MM.1S (cell line): ENCODE data around the gene AUTS2.

Experiments used
- DNase-seq: peaks from one replicate; pipeline ENCODE4 v3.0.0-alpha.2; 2015
- H2AFZ ChIP-seq: fragments of 300-600 bp; sonication (generic); 2 replicates; pipeline ENCODE4 v1.6.0; 2016; ENCODE audit warnings: antibody characterized with exemption, low read length
- H3F3A ChIP-seq: fragments of 300-600 bp; sonication (generic); 2 replicates; pipeline ENCODE4 v1.6.1; 2016; ENCODE audit warnings: mild to moderate bottlenecking, antibody characterized with exemption, low read length, moderate library complexity, mixed read lengths; ENCODE audit not compliant: insufficient read depth
- H3K27ac ChIP-seq: fragments of 300-600 bp; sonication (generic); 2 replicates; pipeline ENCODE4 v1.5.1; 2016; ENCODE audit warnings: mild to moderate bottlenecking, low read length
- H3K27me3 ChIP-seq: fragments of 300-600 bp; sonication (generic); replicated peaks from 2 replicates; pipeline ENCODE4 v1.6.0; 2016; ENCODE audit warnings: low read length; ENCODE audit not compliant: insufficient read depth
- H3K36me3 ChIP-seq: fragments of 300-600 bp; sonication (generic); replicated peaks from 2 replicates; pipeline ENCODE4 v1.6.1; 2016; ENCODE audit warnings: mild to moderate bottlenecking, low read length, mixed read lengths; ENCODE audit not compliant: insufficient read depth
- H3K4me1 ChIP-seq: fragments of 300-600 bp; sonication (generic); 2 replicates; pipeline ENCODE4 v1.6.1; 2016; ENCODE audit warnings: low read length, mixed read lengths
- H3K4me2 ChIP-seq: fragments of 300-600 bp; sonication (generic); 2 replicates; pipeline ENCODE4 v1.6.0; 2016; ENCODE audit warnings: low read depth, low read length
- H3K4me3 ChIP-seq: fragments of 300-600 bp; sonication (generic); 2 replicates; pipeline ENCODE4 v1.5.1; 2016; ENCODE audit warnings: low read length, mixed read lengths
- H3K79me2 ChIP-seq: fragments of 300-600 bp; sonication (generic); 2 replicates; pipeline ENCODE4 v1.6.1; 2016; ENCODE audit warnings: mixed run types, low read length, mixed read lengths
- H3K9ac ChIP-seq: fragments of 300-600 bp; sonication (generic); 2 replicates; pipeline ENCODE4 v1.6.1; 2016; ENCODE audit warnings: low read length, mixed read lengths
- H3K9me2 ChIP-seq: fragments of 300-600 bp; sonication (generic); replicated peaks from 2 replicates; pipeline ENCODE4 v1.6.1; 2016; ENCODE audit warnings: mild to moderate bottlenecking, low read length, mixed read lengths; ENCODE audit not compliant: insufficient read depth
- H3K9me3 ChIP-seq: fragments of 300-600 bp; sonication (generic); replicated peaks from 2 replicates; pipeline ENCODE4 v1.6.1; 2016; ENCODE audit warnings: mild to moderate bottlenecking, low read length, mixed read lengths; ENCODE audit not compliant: insufficient read depth
- H4K20me1 ChIP-seq: fragments of 300-600 bp; sonication (generic); 2 replicates; pipeline ENCODE4 v1.6.1; 2016; ENCODE audit warnings: mild to moderate bottlenecking, low read length, moderate library complexity, mixed read lengths; ENCODE audit not compliant: insufficient read depth
- EZH2 ChIP-seq: fragments of 300-600 bp; sonication (generic); optimal IDR thresholded peaks from 2 replicates; pipeline ENCODE3; 2017; ENCODE audit warnings: low read depth, mild to moderate bottlenecking, antibody characterized with exemption, low read length, mixed read lengths
- EZH2phosphoT487 ChIP-seq: fragments of 300-600 bp; sonication (generic); IDR thresholded peaks from 2 replicates; pipeline ENCODE4 v1.6.1; 2018; ENCODE audit warnings: antibody characterized with exemption, low read length
- TF ChIP-seq, protein P1 (sequence below): fragments of 300-600 bp; sonication (generic); IDR thresholded peaks from 2 replicates; pipeline ENCODE4 v1.5.1; 2016; ENCODE audit warnings: antibody characterized with exemption, low read length, mixed read lengths

Gene AUTS2

DNA sequence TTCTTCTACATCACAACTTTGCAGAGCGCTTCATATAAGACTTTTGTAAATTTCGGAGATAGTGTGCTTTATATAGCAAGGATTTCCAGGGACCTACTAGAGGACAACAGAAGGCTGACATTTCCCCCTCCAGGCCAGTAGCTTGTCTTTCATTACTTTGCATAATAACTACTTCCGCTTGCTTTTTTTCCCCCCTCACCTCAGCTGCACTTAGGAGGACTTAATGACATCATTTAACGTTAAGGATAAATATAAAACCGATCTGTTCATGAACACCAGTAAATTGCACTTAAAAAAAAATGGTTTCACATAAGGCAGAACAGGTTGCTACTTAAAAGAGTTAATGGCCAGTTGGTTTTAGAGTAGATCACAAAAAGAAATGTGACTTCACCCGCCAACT lies 172.3 kb downstream of the AUTS2 start:
- Histone ChIP-seq H3K9ac (no peak overlapping the region), H2AFZ (no peak overlapping the region), H3K4me2 (no peak overlapping the region), H3K27me3 (no peaks in the 10 kb centered on the region), H3K4me1 (no peaks in the 10 kb centered on the region), H3K9me2 (no peaks in the 10 kb centered on the region), H3K9me3 (no peaks in the 10 kb centered on the region), H4K20me1 (no peaks in the 10 kb centered on the region), H3K27ac (no peak overlapping the region), H3K4me3 (no peak overlapping the region), H3K36me3 (no peaks in the 10 kb centered on the region), H3K79me2 (no peaks in the 10 kb centered on the region), H3F3A (no peaks in the 10 kb centered on the region)
- TF ChIP-seq EZH2 = no peak
- no peak for TF ChIP-seq EZH2phosphoT487
- TF ChIP-seq, protein P1, sequence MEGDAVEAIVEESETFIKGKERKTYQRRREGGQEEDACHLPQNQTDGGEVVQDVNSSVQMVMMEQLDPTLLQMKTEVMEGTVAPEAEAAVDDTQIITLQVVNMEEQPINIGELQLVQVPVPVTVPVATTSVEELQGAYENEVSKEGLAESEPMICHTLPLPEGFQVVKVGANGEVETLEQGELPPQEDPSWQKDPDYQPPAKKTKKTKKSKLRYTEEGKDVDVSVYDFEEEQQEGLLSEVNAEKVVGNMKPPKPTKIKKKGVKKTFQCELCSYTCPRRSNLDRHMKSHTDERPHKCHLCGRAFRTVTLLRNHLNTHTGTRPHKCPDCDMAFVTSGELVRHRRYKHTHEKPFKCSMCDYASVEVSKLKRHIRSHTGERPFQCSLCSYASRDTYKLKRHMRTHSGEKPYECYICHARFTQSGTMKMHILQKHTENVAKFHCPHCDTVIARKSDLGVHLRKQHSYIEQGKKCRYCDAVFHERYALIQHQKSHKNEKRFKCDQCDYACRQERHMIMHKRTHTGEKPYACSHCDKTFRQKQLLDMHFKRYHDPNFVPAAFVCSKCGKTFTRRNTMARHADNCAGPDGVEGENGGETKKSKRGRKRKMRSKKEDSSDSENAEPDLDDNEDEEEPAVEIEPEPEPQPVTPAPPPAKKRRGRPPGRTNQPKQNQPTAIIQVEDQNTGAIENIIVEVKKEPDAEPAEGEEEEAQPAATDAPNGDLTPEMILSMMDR = no peak
- DNase-seq = no peak

GRCh38 chr7:69772718-69773436 lies 174.6 kb downstream of the AUTS2 start:
- Histone ChIP-seq H3K4me1 (no peaks in the 10 kb centered on the region), H3K27me3 (no peaks in the 10 kb centered on the region), H3K9me2 (no peaks in the 10 kb centered on the region), H3K4me3 (no peak overlapping the region), H2AFZ (no peak overlapping the region), H3K27ac (no peak overlapping the region), H3K36me3 (no peaks in the 10 kb centered on the region), H3K9me3 (no peaks in the 10 kb centered on the region), H4K20me1 (no peaks in the 10 kb centered on the region), H3K79me2 (no peaks in the 10 kb centered on the region), H3K4me2 (no peak overlapping the region), H3F3A (no peaks in the 10 kb centered on the region), H3K9ac (no peak overlapping the region)
- no peak for DNase-seq
- TF ChIP-seq EZH2 = no peak
- TF ChIP-seq EZH2phosphoT487 = no peak
- TF ChIP-seq, protein P1 = no peak

DNA sequence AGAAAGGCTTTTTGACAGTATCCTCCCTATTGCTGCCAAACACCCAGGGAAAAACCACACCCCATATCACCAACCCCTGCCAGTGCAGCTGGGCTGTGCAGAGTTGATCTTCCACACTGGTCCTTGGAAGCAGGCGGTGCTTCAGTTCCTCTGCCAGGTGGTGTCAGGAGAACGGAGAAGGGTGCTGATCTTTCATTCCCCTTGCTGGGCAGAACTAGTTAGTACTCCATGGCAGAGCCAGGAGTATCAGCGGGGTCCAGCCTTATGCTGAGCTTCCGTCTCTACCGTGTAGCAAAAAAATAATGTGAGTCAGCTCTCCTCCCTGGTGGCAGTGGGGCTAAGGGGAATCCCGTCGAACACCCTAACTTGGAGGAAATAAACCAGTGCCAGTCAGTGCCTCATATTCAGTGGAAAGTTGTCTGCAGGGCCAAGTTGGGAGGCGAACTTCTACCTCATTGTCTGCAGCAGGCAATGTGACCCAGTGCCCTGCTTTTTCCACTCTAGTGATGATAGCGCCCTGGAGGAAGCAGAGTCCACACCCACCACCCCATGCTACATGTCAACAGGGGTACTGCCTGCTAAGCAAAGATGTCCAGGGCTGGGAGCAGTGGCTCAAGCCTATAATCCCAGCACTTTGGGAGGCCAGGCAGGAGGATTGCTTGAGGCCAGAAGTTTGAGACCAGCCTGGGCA lies 175.4 kb downstream of the AUTS2 start:
- no peaks in the 10 kb centered on the region for H3K27me3 ChIP-seq
- no peak overlapping the region for H3K4me3 ChIP-seq
- no peaks in the 10 kb centered on the region for H3K79me2 ChIP-seq
- no peaks in the 10 kb centered on the region for H3K9me3 ChIP-seq
- no peaks in the 10 kb centered on the region for H4K20me1 ChIP-seq
- H3K9ac ChIP-seq = no peak overlapping the region
- TF ChIP-seq EZH2phosphoT487 (no peak), EZH2 (no peak)
- TF ChIP-seq, protein P1 = no peak
- no peaks in the 10 kb centered on the region for H3K9me2 ChIP-seq
- no peak overlapping the region for H3K4me2 ChIP-seq
- no peaks in the 10 kb centered on the region for H3K4me1 ChIP-seq
- H2AFZ ChIP-seq = no peak overlapping the region
- no peaks in the 10 kb centered on the region for H3F3A ChIP-seq
- no peak overlapping the region for H3K27ac ChIP-seq
- no peak for DNase-seq
- H3K36me3 ChIP-seq = no peaks in the 10 kb centered on the region
